Measurements from ENCODE around the gene E2F2. TPM values are rescaled to one million over a fixed set of nuclear protein-coding genes. Genes with fewer than 3 reads are reported as not detected.

E2F2 gene, protein sequence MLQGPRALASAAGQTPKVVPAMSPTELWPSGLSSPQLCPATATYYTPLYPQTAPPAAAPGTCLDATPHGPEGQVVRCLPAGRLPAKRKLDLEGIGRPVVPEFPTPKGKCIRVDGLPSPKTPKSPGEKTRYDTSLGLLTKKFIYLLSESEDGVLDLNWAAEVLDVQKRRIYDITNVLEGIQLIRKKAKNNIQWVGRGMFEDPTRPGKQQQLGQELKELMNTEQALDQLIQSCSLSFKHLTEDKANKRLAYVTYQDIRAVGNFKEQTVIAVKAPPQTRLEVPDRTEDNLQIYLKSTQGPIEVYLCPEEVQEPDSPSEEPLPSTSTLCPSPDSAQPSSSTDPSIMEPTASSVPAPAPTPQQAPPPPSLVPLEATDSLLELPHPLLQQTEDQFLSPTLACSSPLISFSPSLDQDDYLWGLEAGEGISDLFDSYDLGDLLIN
- 10 to 100 TPM; 10.7 to 15.5 TPM for total RNA-seq

- ATAC-seq (peak; percentile 70 to 86), DNase-seq (ENCODE audit: low spot score) (peak; percentile 84)
- Mint-ChIP-seq H3K36me3 (no peaks in the 10 kb centered on the region), H3K4me3 (peak within 1 kb of the TSS; percentile 93), H3K9me3 (no peaks in the 10 kb centered on the region), H3K27me3 (no peaks in the 10 kb centered on the region), H3K4me1 (ENCODE audit: low read depth in 2 of 2) (peaks cover 48 to 63% of the 10 kb centered on the region in 2 donors), H3K27ac (peak within 1 kb of the TSS; percentile 76 to 83)
Observed at GRCh38 chr1:23530747-23531561, at the start of gene E2F2. TSS of gene E2F2 (minus strand) at chr1:23531233. CDS start at chr1:23530793, 440 bp downstream.

- no peak for ATAC-seq
- Mint-ChIP-seq H3K27me3 (peaks cover 0 to 4% of the 10 kb centered on the region in 2 donors), H3K9me3 (no peaks in the 10 kb centered on the region), H3K4me1 (ENCODE audit: low read depth in 2 of 2) (no peaks in the 10 kb centered on the region), H3K27ac (no peak overlapping the region), H3K4me3 (no peak overlapping the region), H3K36me3 (no peaks in the 10 kb centered on the region)
- DNase-seq (ENCODE audit: low spot score) = no peak
Observed at GRCh38 chr1:23578997-23579363, 47.9 kb upstream of the E2F2 start.

- Mint-ChIP-seq H3K9me3 (no peaks in the 10 kb centered on the region), H3K27me3 (peaks cover 0 to 4% of the 10 kb centered on the region in 2 donors), H3K27ac (no peak overlapping the region), H3K36me3 (no peaks in the 10 kb centered on the region), H3K4me3 (no peak overlapping the region), H3K4me1 (ENCODE audit: low read depth in 2 of 2) (no peaks in the 10 kb centered on the region)
- no peak for DNase-seq (ENCODE audit: low spot score)
- no peak for ATAC-seq
Observed at GRCh38 chr1:23578311-23578996, 47.4 kb upstream of the E2F2 start.

- Mint-ChIP-seq H3K36me3 (no peaks in the 10 kb centered on the region), H3K4me1 (ENCODE audit: low read depth in 2 of 2) (no peaks in the 10 kb centered on the region), H3K9me3 (no peaks in the 10 kb centered on the region), H3K27ac (no peak overlapping the region), H3K4me3 (no peak overlapping the region), H3K27me3 (peaks cover 0 to 7% of the 10 kb centered on the region in 2 donors)
- ATAC-seq (peak in 1 of 2 donors; percentile 71), DNase-seq (ENCODE audit: low spot score) (no peak)
Observed at GRCh38 chr1:23577056-23578004, 46.3 kb upstream of the E2F2 start.

- no peak for ATAC-seq
- H3K9me3 Mint-ChIP-seq = no peaks in the 10 kb centered on the region
- no peak overlapping the region for H3K4me3 Mint-ChIP-seq
- H3K4me1 Mint-ChIP-seq (ENCODE audit: low read depth in 2 of 2) = no peaks in the 10 kb centered on the region
- DNase-seq (ENCODE audit: low spot score) = no peak
- no peak overlapping the region for H3K27ac Mint-ChIP-seq
- H3K27me3 Mint-ChIP-seq = peaks cover 4 to 9% of the 10 kb centered on the region in 2 donors
- no peaks in the 10 kb centered on the region for H3K36me3 Mint-ChIP-seq
Observed at GRCh38 chr1:23576338-23577055, 45.5 kb upstream of the E2F2 start.

GRCh38 chr1:23575226-23575810 lies 44.3 kb upstream of the E2F2 start:
- ATAC-seq (peak in 1 of 2 donors; percentile 45), DNase-seq (ENCODE audit: low spot score) (no peak)
- Mint-ChIP-seq H3K27ac (no peak overlapping the region), H3K36me3 (no peaks in the 10 kb centered on the region), H3K9me3 (no peaks in the 10 kb centered on the region), H3K27me3 (peaks cover 12% of the 10 kb centered on the region in 2 donors), H3K4me1 (ENCODE audit: low read depth in 2 of 2) (no peaks in the 10 kb centered on the region), H3K4me3 (no peak overlapping the region)

DNA sequence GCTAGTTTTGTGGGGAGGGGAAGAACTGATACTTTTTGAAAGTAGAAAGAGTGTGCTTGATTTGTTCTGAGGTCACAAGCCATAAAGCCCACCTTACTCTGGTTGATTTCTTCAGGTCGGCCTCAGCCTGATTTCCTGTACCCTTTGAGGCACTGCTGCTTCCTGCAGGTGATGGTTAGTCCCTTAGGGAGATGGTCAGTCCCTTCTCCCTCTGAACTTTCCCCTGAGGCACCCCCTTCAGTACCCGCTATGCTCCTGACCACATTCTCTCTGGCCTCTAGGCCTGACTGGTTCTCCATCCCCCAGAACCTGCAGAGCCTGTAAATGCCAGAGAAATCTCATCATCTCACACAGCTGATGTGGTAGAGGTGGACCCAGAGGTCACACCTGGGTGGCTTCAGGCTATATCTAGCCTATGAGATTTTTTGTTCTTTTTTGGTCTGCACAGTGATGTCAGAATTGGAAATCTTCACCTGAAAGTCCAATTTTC lies 43.3 kb upstream of the E2F2 start:
- Mint-ChIP-seq H3K36me3 (no peaks in the 10 kb centered on the region), H3K9me3 (no peaks in the 10 kb centered on the region), H3K27me3 (peaks cover 16 to 18% of the 10 kb centered on the region in 2 donors), H3K27ac (no peak overlapping the region), H3K4me3 (no peak overlapping the region), H3K4me1 (ENCODE audit: low read depth in 2 of 2) (no peaks in the 10 kb centered on the region)
- no peak for DNase-seq (ENCODE audit: low spot score)
- ATAC-seq = no peak

DNA sequence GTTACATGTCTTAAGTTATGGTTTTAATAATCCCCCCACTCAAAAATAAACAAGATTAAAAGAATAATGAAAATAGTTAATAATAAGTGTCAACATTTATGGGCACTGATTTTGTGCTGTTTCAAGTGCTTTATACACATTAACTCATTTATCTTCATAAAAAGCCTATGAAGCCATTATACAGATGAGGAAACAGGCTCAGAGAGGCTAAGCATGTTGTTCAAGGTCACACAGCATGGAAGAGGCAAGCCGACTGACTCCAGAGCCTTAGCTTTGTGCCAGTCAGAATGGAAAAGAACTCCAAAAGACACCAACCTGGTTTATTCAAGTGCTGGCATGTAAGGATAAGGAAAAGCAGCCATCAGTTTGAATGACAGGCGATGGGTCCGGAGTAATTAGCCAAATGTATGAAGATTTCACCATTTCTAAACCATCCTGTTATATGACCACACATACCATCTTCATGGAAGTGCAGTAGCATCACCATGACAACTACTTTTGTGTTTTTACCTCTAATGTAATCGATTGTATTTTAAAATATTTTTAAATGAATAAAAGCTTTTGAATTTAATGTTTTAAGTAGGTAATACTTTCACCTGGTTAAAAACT lies 42.6 kb upstream of the E2F2 start:
- Mint-ChIP-seq H3K9me3 (no peaks in the 10 kb centered on the region), H3K27me3 (peaks cover 20 to 24% of the 10 kb centered on the region in 2 donors), H3K27ac (no peak overlapping the region), H3K4me1 (ENCODE audit: low read depth in 2 of 2) (peaks cover under 1 to 2% of the 10 kb centered on the region in 2 donors), H3K36me3 (no peaks in the 10 kb centered on the region), H3K4me3 (no peak overlapping the region)
- ATAC-seq (no peak), DNase-seq (ENCODE audit: low spot score) (no peak)

- Mint-ChIP-seq H3K9me3 (no peaks in the 10 kb centered on the region), H3K27me3 (peaks cover 31 to 40% of the 10 kb centered on the region in 2 donors), H3K36me3 (no peaks in the 10 kb centered on the region), H3K4me1 (ENCODE audit: low read depth in 2 of 2) (peaks cover 7% of the 10 kb centered on the region in 2 donors), H3K27ac (no peak overlapping the region), H3K4me3 (no peak overlapping the region)
- DNase-seq (ENCODE audit: low spot score) = no peak
- no peak for ATAC-seq
Observed at GRCh38 chr1:23571465-23571864, 40.4 kb upstream of the E2F2 start.

DNA sequence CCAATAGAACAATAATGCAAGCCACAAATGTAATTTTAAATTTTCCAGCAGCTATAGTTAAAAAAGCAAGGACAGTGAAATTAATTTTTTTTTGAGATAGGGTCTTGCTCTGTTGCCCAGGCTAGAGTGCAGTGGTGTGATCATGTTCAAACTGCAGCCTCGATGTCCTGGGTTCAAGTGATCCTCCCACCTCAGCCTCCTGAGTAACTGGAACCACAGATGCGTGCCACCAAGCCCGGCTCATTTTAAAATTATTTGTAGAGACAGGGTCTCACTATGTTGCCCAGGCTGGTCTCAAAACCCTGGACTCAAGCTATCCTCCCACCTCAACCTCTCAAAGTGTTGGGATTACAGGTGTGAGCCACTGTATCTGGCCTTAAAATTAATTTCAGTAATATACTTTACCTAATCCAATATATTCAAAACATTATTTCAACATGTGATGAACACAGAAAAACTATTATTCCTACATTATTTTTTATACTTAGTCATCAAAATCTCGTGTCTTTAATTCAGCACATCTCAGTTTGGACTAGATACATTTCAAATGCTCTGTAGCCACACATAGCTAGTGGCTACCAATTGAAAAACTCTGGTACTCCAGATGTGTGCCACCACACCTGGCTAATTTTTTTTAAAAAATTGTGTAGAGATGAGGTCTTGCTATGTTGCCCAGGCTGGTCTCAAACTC lies 39.1 kb upstream of the E2F2 start:
- Mint-ChIP-seq H3K27ac (no peak overlapping the region), H3K4me3 (no peak overlapping the region), H3K4me1 (ENCODE audit: low read depth in 2 of 2) (peaks cover 7% of the 10 kb centered on the region in 2 donors), H3K36me3 (no peaks in the 10 kb centered on the region), H3K9me3 (no peaks in the 10 kb centered on the region), H3K27me3 (peaks cover 36 to 52% of the 10 kb centered on the region in 2 donors)
- DNase-seq (ENCODE audit: low spot score) = no peak
- ATAC-seq = no peak

DNA sequence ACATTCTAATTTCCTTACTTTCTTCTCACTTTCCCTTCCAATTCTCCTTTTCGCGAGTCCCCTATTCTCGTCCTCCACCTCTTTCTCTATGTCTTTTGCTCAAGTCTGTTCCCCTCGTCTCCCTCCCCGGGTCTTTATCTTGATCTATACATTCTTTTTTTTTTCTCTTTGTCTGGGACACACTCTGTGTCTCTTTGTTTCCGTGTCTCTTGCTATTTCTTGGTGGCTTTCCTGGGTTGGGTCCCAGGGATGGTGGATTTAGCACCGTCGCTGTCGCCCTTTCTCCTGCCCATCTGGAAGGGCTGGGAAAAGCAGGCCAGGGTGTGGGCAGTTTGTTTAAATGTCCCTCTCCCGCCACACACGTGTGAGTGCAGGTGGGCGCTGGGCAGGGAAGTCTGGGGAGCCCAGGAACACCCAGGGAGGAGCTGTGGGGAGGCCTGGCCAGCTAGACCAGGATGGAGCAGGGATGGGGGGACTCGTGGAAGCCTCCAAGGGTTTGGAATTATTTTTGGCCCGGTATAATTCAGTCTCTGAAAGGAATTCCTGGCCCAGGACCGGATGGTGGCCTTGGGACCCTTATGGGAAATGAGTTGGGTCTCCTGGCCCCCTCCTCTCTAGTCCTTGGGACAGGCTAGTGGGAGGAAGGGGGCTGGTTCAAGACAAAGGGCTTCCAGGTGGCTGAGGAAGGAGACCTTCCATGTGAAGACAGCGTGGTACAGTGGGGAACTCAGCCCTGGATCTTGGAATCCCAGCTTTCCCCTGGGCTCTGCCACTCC lies 37.8 kb upstream of the E2F2 start:
- peak overlapping the region; percentile 31 for H3K4me3 Mint-ChIP-seq
- no peak overlapping the region for H3K27ac Mint-ChIP-seq
- H3K4me1 Mint-ChIP-seq (ENCODE audit: low read depth in 2 of 2) = peaks cover 7% of the 10 kb centered on the region in 2 donors
- ATAC-seq (no peak), DNase-seq (ENCODE audit: low spot score) (no peak)
- H3K27me3 Mint-ChIP-seq = peaks cover 41 to 57% of the 10 kb centered on the region in 2 donors
- H3K36me3 Mint-ChIP-seq = no peaks in the 10 kb centered on the region
- no peaks in the 10 kb centered on the region for H3K9me3 Mint-ChIP-seq

Data from natural killer cell treated with Interleukin-12 subunit alpha and Interleukin-12 subunit beta and Interleukin-15 and Interleukin-18, amount 100 ng/mL, for 72 hours (primary cell).